Measurements from ENCODE around the gene SULT1A1.
"Not testable (repeated sequence)": the region's sequence is repeated elsewhere in the genome, so short reads cannot be mapped to it uniquely, and the experiment has no call there.

SULT1A1 gene

GRCh38 chr16:28590384-28591340 lies 19.2 kb downstream of the SULT1A1 start:
- no peak for DNase-seq

GRCh38 chr16:28589930-28590329 lies 19.9 kb downstream of the SULT1A1 start:
- no peak for DNase-seq

- no peak for DNase-seq
Observed at GRCh38 chr16:28589069-28589468, 20.8 kb downstream of the SULT1A1 start.

GRCh38 chr16:28587386-28587785 lies 22.5 kb downstream of the SULT1A1 start:
- no peak for DNase-seq

GRCh38 chr16:28586466-28586865 lies 23.4 kb downstream of the SULT1A1 start:
- DNase-seq: no peak

GRCh38 chr16:28585674-28586073 lies 24.2 kb downstream of the SULT1A1 start:
- no peak for DNase-seq

GRCh38 chr16:28580726-28581315 lies 29.0 kb downstream of the SULT1A1 start:
- DNase-seq: no peak

GRCh38 chr16:28575446-28576109 lies 34.3 kb downstream of the SULT1A1 start:
- DNase-seq: no peak

- DNase-seq: no peak
Observed at GRCh38 chr16:28574925-28575324, 34.9 kb downstream of the SULT1A1 start.

- DNase-seq: no peak
Observed at GRCh38 chr16:28573738-28574718, 35.8 kb downstream of the SULT1A1 start.

GRCh38 chr16:28572696-28573510 lies 36.9 kb downstream of the SULT1A1 start:
- DNase-seq: no peak

- DNase-seq: no peak
Observed at GRCh38 chr16:28569968-28570752, 39.7 kb downstream of the SULT1A1 start.

- no peak for DNase-seq
Observed at GRCh38 chr16:28569021-28569420, 40.8 kb downstream of the SULT1A1 start.

GRCh38 chr16:28567292-28567691 lies 42.6 kb downstream of the SULT1A1 start:
- DNase-seq: no peak

GRCh38 chr16:28566233-28566925 lies 43.5 kb downstream of the SULT1A1 start:
- not testable (repeated sequence) for DNase-seq

- no peak for DNase-seq
Observed at GRCh38 chr16:28563218-28563617, 46.6 kb downstream of the SULT1A1 start.

GRCh38 chr16:28562199-28562598 lies 47.6 kb downstream of the SULT1A1 start:
- DNase-seq: no peak

GRCh38 chr16:28561557-28562187 lies 48.2 kb downstream of the SULT1A1 start:
- no peak for DNase-seq

- no peak for DNase-seq
Observed at GRCh38 chr16:28558456-28558855, 51.4 kb downstream of the SULT1A1 start.

GRCh38 chr16:28556914-28557320 lies 52.9 kb downstream of the SULT1A1 start:
- no peak for DNase-seq

All from NCI-H2029 (cell line).